ENCODE results near the gene WT1.
A peak's percentile ranks its signal among the peaks of the same experiment; 100 is the strongest.

The WT1 gene

DNA sequence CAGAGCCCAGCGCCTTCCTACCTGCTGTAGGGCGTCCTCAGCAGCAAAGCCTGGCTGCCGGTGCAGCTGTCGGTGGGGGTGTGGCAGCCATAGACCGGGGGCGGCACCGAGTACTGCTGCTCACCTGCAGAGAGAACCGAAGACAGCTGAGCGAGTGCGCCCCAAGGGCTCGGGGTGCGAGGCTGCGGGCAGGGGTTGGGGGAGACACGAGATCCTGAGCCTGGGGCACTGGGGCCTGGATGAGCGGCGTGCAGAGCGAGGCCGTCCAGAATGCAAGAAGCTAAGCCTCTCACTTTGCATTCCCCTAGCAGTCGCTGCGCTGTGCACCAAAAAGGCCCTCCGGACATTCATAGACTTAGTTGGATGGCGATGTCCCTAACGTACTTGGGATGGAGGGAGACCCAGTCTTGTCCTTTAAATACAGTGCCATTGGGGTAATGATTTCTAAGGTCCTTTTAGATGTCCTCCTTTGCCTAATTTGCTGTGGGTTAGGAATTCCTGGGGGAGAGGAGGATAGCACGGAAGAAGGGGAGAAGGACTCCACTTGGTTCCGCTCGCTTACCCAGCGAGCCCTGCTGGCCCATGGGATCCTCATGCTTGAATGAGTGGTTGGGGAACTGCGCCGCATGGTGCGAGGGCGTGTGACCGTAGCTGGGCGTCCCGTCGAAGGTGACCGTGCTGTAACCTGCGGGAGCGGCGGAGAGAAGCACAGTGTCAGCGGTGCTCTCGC lies 7.2 kb downstream of the WT1 start:
- H3K27me3 ChIP-seq (ENCODE audit: insufficient read depth, low read length, poor library complexity): no peaks in the 10 kb centered on the region
- no peaks in the 10 kb centered on the region for H3K36me3 ChIP-seq (ENCODE audit: insufficient read depth, low read length)
- peaks cover 31% of the 10 kb centered on the region for H3K4me1 ChIP-seq (ENCODE audit: insufficient read depth, low read length)
- ATAC-seq (ENCODE audit: insufficient read depth, low read depth): no peak
- H2AFZ ChIP-seq (ENCODE audit: low read depth, low read length): no peak overlapping the region
- no peak overlapping the region for H3K4me2 ChIP-seq (ENCODE audit: insufficient read depth, low read length)
- DNase-seq: no peak
- peak overlapping the region; percentile 14; the same call in 1 of the 2 replicates for H3K27ac ChIP-seq (ENCODE audit: low read length)
- no peak for TF ChIP-seq EZH2 (IDR thresholded peaks at IDR 0.05; ENCODE audit: borderline replicate concordance, low read depth, low read length, severe bottlenecking)
- TF ChIP-seq, protein P1, sequence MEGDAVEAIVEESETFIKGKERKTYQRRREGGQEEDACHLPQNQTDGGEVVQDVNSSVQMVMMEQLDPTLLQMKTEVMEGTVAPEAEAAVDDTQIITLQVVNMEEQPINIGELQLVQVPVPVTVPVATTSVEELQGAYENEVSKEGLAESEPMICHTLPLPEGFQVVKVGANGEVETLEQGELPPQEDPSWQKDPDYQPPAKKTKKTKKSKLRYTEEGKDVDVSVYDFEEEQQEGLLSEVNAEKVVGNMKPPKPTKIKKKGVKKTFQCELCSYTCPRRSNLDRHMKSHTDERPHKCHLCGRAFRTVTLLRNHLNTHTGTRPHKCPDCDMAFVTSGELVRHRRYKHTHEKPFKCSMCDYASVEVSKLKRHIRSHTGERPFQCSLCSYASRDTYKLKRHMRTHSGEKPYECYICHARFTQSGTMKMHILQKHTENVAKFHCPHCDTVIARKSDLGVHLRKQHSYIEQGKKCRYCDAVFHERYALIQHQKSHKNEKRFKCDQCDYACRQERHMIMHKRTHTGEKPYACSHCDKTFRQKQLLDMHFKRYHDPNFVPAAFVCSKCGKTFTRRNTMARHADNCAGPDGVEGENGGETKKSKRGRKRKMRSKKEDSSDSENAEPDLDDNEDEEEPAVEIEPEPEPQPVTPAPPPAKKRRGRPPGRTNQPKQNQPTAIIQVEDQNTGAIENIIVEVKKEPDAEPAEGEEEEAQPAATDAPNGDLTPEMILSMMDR (IDR thresholded peaks at IDR 0.05; ENCODE audit: borderline replicate concordance, extremely low read depth, low read length, poor library complexity, severe bottlenecking): no peak
- H3K9ac ChIP-seq (ENCODE audit: low read depth, low read length): no peak overlapping the region
- no peaks in the 10 kb centered on the region for H3K9me3 ChIP-seq (ENCODE audit: insufficient read depth, low read length, severe bottlenecking)
- H3K4me3 ChIP-seq (ENCODE audit: low read depth in 1 of 2, low read length in 2 of 2): no peak overlapping the region
- no peaks in the 10 kb centered on the region for H3K79me2 ChIP-seq (ENCODE audit: insufficient read depth, low read length)
- H4K20me1 ChIP-seq (ENCODE audit: insufficient read depth, low read length): no peaks in the 10 kb centered on the region

DNA sequence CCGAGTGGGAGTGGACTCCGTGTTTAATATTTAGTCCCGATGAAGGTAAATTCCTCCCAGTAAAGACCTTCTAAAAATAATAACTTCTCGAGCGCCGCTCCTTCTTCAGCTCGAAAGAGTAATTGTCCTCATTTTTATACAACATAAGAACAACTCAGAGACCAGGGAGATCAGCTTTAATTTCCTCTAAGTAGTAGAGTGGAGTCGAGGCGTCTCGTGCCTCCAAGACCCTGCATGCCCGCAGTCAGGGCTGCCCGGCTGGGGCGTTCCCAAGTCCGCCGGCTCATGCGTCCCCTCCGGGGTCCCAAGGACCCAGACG lies 7.8 kb downstream of the WT1 start:
- no peak overlapping the region for H3K9ac ChIP-seq (ENCODE audit: low read depth, low read length)
- H3K27ac ChIP-seq (ENCODE audit: low read length): peak overlapping the region; percentile 14; the same call in 1 of the 2 replicates
- ATAC-seq (ENCODE audit: insufficient read depth, low read depth): no peak
- H3K4me3 ChIP-seq (ENCODE audit: low read depth in 1 of 2, low read length in 2 of 2): no peak overlapping the region
- no peaks in the 10 kb centered on the region for H3K9me3 ChIP-seq (ENCODE audit: insufficient read depth, low read length, severe bottlenecking)
- H3K4me1 ChIP-seq (ENCODE audit: insufficient read depth, low read length): peaks cover 36% of the 10 kb centered on the region
- no peak overlapping the region for H3K4me2 ChIP-seq (ENCODE audit: insufficient read depth, low read length)
- no peak for TF ChIP-seq EZH2 (IDR thresholded peaks at IDR 0.05; ENCODE audit: borderline replicate concordance, low read depth, low read length, severe bottlenecking)
- TF ChIP-seq, protein P1 (IDR thresholded peaks at IDR 0.05; ENCODE audit: borderline replicate concordance, extremely low read depth, low read length, poor library complexity, severe bottlenecking): no peak
- no peak overlapping the region for H2AFZ ChIP-seq (ENCODE audit: low read depth, low read length)
- no peak for DNase-seq
- H3K27me3 ChIP-seq (ENCODE audit: insufficient read depth, low read length, poor library complexity): no peaks in the 10 kb centered on the region
- no peaks in the 10 kb centered on the region for H3K79me2 ChIP-seq (ENCODE audit: insufficient read depth, low read length)
- no peaks in the 10 kb centered on the region for H4K20me1 ChIP-seq (ENCODE audit: insufficient read depth, low read length)
- no peaks in the 10 kb centered on the region for H3K36me3 ChIP-seq (ENCODE audit: insufficient read depth, low read length)

DNA sequence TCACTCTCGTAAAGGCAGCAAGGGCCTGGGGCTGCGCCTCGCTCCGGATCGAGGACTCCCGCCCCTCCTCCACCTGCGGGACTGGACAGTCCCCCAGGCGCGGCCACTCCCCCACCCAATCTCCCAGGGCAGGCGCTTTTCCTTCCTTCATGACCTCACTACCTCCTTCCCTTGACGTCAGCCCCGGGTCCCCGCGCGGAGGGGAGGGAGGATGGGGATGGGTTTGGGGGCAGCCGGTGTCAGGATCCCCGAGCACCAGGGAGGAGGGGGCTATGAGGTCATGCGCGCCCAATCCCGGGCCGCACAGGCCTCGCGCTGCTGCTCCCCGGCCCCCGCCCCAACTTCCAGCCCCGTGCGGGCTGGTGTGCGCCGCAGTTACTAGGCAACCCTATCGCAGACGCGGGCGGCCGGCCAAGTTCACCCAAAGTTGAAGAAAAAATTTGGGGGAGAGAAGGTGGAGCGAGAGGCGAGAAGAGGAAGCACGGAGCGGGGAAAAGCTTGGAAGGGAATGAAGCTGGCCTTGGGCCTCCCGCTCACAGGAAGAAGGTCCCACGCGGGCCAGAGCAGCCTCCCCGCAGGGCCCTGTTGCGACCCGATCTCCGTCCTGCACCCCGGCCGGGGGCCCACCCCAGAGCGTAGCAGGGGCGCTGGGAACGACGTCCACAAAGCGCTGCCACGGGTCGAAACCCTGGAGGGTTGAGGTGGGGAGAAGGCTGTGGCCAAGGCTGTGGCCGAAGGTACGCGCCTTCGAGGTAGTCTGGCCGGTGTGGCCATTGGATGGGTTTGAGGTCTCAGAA lies 8.3 kb downstream of the WT1 start:
- H3K79me2 ChIP-seq (ENCODE audit: insufficient read depth, low read length): no peaks in the 10 kb centered on the region
- H3K4me1 ChIP-seq (ENCODE audit: insufficient read depth, low read length): peaks cover 42% of the 10 kb centered on the region
- H3K36me3 ChIP-seq (ENCODE audit: insufficient read depth, low read length): no peaks in the 10 kb centered on the region
- ATAC-seq (ENCODE audit: insufficient read depth, low read depth): no peak
- no peak for DNase-seq
- H3K9ac ChIP-seq (ENCODE audit: low read depth, low read length): no peak overlapping the region
- no peaks in the 10 kb centered on the region for H3K9me3 ChIP-seq (ENCODE audit: insufficient read depth, low read length, severe bottlenecking)
- TF ChIP-seq, protein P1 (IDR thresholded peaks at IDR 0.05; ENCODE audit: borderline replicate concordance, extremely low read depth, low read length, poor library complexity, severe bottlenecking): no peak
- no peak for TF ChIP-seq EZH2 (IDR thresholded peaks at IDR 0.05; ENCODE audit: borderline replicate concordance, low read depth, low read length, severe bottlenecking)
- H2AFZ ChIP-seq (ENCODE audit: low read depth, low read length): no peak overlapping the region
- no peak overlapping the region; the same call in 1 of the 2 replicates for H3K27ac ChIP-seq (ENCODE audit: low read length)
- H3K4me2 ChIP-seq (ENCODE audit: insufficient read depth, low read length): no peak overlapping the region
- H4K20me1 ChIP-seq (ENCODE audit: insufficient read depth, low read length): no peaks in the 10 kb centered on the region
- no peaks in the 10 kb centered on the region for H3K27me3 ChIP-seq (ENCODE audit: insufficient read depth, low read length, poor library complexity)
- H3K4me3 ChIP-seq (ENCODE audit: low read depth in 1 of 2, low read length in 2 of 2): no peak overlapping the region

All from DND-41 (cell line).